ENCODE results near the gene CCDC124. TPM values are rescaled to one million over a fixed set of nuclear protein-coding genes. Genes with fewer than 3 reads are reported as not detected.
A peak's percentile ranks its signal among the peaks of the same experiment; 100 is the strongest.

CCDC124 gene
- polyA plus RNA-seq, 1 of the 3 experiments (the other 2 are of a cell fraction) = 231 TPM

- WGBS (ENCODE audit: low lambda C conversion rate) = 51% methylated on average over 4 of the region's 4 CpGs
- Histone ChIP-seq H3F3A (replicated peaks; ENCODE audit: insufficient read depth) (peaks cover 18% of the 10 kb centered on the region), H3K9me3 (no peaks in the 10 kb centered on the region), H3K27ac (ENCODE audit: low read depth in 2 of 2, low read length in 1 of 2) (no peak overlapping the region), H4K20me1 (ENCODE audit: insufficient read depth) (peaks cover 6% of the 10 kb centered on the region), H3K27me3 (ENCODE audit: insufficient read depth) (no peaks in the 10 kb centered on the region), H2AFZ (ENCODE audit: low read depth) (no peak overlapping the region), H3K9ac (no peak overlapping the region), H3K36me3 (replicated peaks in 1 of 2; ENCODE audit: control insufficient read depth in 1 of 2, insufficient read depth in 2 of 2, low read length in 1 of 2) (peaks cover 0 to 2% of the 10 kb centered on the region in 2 experiments), H3K4me2 (no peak overlapping the region), H3K9me2 (no peaks in the 10 kb centered on the region), H3K4me1 (ENCODE audit: control insufficient read depth in 1 of 2, insufficient read depth in 2 of 2, low read depth in 1 of 2, low read length in 1 of 2) (peaks cover 7 to 11% of the 10 kb centered on the region in 2 experiments; a peak in 2 of 4 replicates), H3K4me3 (ENCODE audit: low read depth in 2 of 2, low read length in 1 of 2) (no peak overlapping the region), H3K79me2 (ENCODE audit: insufficient read depth) (no peaks in the 10 kb centered on the region)
- POLR2A ChIA-PET = no interaction called here
- peak; percentile 45; the same call in 1 of the 2 replicates for TF ChIP-seq NFIC (IDR thresholded peaks at IDR 0.05; ENCODE audit: borderline replicate concordance)
- TF ChIP-seq EZH2phosphoT487 (IDR thresholded peaks at IDR 0.05; ENCODE audit: borderline replicate concordance, low read depth) = no peak
- peak; percentile 71 for TF ChIP-seq FOSL2 (IDR thresholded peaks at IDR 0.05; ENCODE audit: borderline replicate concordance, low read depth)
- TF ChIP-seq USF2 (IDR thresholded peaks at IDR 0.05; ENCODE audit: borderline replicate concordance, low read depth, low read length) = no peak
- CTCF ChIA-PET = interaction anchor here (0.8 to 21.7 kb wide), 3 partner anchors 9 to 52 kb away, joined by 3 to 464 read pairs (median 69); partner anchors contain the start of gene CCDC124
- DNase-seq = no peak
Observed at GRCh38 chr19:17944301-17944700, 11.5 kb downstream of the CCDC124 start.

GRCh38 chr19:17946965-17947784 is 14.4 kb downstream of the CCDC124 start:
- H4K20me1 ChIP-seq (ENCODE audit: insufficient read depth) = peaks cover 6% of the 10 kb centered on the region
- peaks cover 11 to 17% of the 10 kb centered on the region in 2 experiments; a peak in 2 of 4 replicates for H3K4me1 ChIP-seq (ENCODE audit: control insufficient read depth in 1 of 2, insufficient read depth in 2 of 2, low read depth in 1 of 2, low read length in 1 of 2)
- peak overlapping the region; percentile 91 for H3K4me2 ChIP-seq
- no peaks in the 10 kb centered on the region for H3K9me3 ChIP-seq
- WGBS (ENCODE audit: low lambda C conversion rate) = 23% methylated on average over 12 of the region's 29 CpGs
- no peak for DNase-seq
- H3K9me2 ChIP-seq = no peaks in the 10 kb centered on the region
- H3K36me3 ChIP-seq (replicated peaks in 1 of 2; ENCODE audit: control insufficient read depth in 1 of 2, insufficient read depth in 2 of 2, low read length in 1 of 2) = peaks cover 0 to 2% of the 10 kb centered on the region in 2 experiments
- peaks cover 22% of the 10 kb centered on the region for H3K27me3 ChIP-seq (ENCODE audit: insufficient read depth)
- peak overlapping the region in 1 of 2 experiments; percentile 46; a peak in 1 of 4 replicates for H3K27ac ChIP-seq (ENCODE audit: low read depth in 2 of 2, low read length in 1 of 2)
- TF ChIP-seq MXI1 (IDR thresholded peaks at IDR 0.05; ENCODE audit: low read depth, low read length) (peak; percentile 11; the same call in 1 of the 2 replicates), SMC3 (IDR thresholded peaks at IDR 0.05; ENCODE audit: low read depth, low read length) (no peak)
- ChIA-PET CTCF (interaction anchor here (0.7 to 21.7 kb wide), 5 partner anchors 12 to 151 kb away, joined by 3 to 464 read pairs (median 4); partner anchors contain the start of gene CCDC124), POLR2A (interaction anchor here (0.7 to 1.9 kb wide), 3 partner anchors 26 to 617 kb away, joined by 3 to 4 read pairs (median 3); partner anchors contain the start of gene RPL18A)
- H3K79me2 ChIP-seq (ENCODE audit: insufficient read depth) = no peaks in the 10 kb centered on the region
- H3F3A ChIP-seq (replicated peaks; ENCODE audit: insufficient read depth) = peaks cover 18% of the 10 kb centered on the region
- H2AFZ ChIP-seq (ENCODE audit: low read depth) = peak overlapping the region; percentile 79
- peak overlapping the region; percentile 53; the same call in 1 of the 2 replicates for H3K9ac ChIP-seq
- peak overlapping the region; percentile 49 to 67 for H3K4me3 ChIP-seq (ENCODE audit: low read depth in 2 of 2, low read length in 1 of 2)
